Prostate gland (tissue), 2 donors: Measurements from ENCODE around the gene ADGRD1. TPM values are rescaled to one million over a fixed set of nuclear protein-coding genes. Genes with fewer than 3 reads are reported as not detected.

Source experiments
- small RNA-seq, 2 donors: library from RNA; depleted of rRNA; stranded (forward); fragments of <200 nt; gene quantifications; one replicate each; pipeline ENCODE3, GENCODE V24; 2016
- total RNA-seq, 2 donors: library from RNA; depleted of rRNA; stranded (reverse); fragments of >200 nt; gene quantifications; one replicate each; pipeline ENCODE4 v1.1.0, GENCODE V29; 2016

The ADGRD1 gene
- total RNA-seq, 2 donors from 2014 or later = 4.3 to 20.9 TPM

Small RNAs within 50 kb of the gene (small RNA-seq; reads per million reads assigned to genes)
- 0 reads per million in 2 donors for gene RF00019

Other genes with a start within 250 kb of the ADGRD1 start
- gene RIMBP2, start 237.6 kb upstream of the ADGRD1 start, total RNA-seq = 1 to 10 TPM in 1 of 2 donors, under 1 TPM in 1; 0.96 to 7.0 TPM
- 10 to 100 TPM in 1 of 2 donors, 1 to 10 TPM in 1; 5.3 to 11.5 TPM for gene STX2, start 114.7 kb upstream of the ADGRD1 start, total RNA-seq
- gene RAN, start 81.8 kb upstream of the ADGRD1 start, total RNA-seq = 100 to 1,000 TPM; 131 to 220 TPM